Fibroblast of pulmonary artery (primary cell): Measurements from ENCODE around the gene PCDH15.

Experiments used
- DNase-seq: peaks from one replicate; pipeline ENCODE4 v3.0.0-alpha.2; 2010; ENCODE audit warnings: low read depth
- H3K4me3 ChIP-seq: replicated peaks from 2 replicates; pipeline ENCODE4 v1.5.1; 2011; ENCODE audit warnings: low read depth, mild to moderate bottlenecking, control low read depth, low read length, moderate library complexity
- TF ChIP-seq, protein P1 (sequence below): IDR thresholded peaks from 2 replicates; pipeline ENCODE4 v1.5.1; 2011; ENCODE audit warnings: mild to moderate bottlenecking, control low read depth, low read length, inconsistent platforms; ENCODE audit errors: missing control alignments

PCDH15 gene

DNA sequence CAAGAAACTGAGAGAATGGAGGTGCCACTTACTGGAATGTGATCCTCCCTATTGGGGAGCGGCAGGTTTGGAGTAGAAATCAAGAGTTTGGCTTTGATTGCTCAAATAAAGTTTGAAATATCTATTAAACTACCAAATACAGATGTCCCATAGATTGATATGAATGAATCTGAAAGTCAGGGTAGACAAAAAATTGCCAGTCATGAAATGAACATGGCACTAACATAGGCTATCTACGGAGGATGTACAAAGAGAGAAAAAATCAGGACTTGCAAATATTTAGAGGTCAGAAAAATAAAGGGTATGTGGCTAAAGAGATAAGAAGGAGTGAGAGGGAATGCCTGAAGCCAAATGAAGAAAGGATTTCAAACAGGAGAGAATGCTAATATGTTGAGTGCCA lies 119.9 kb downstream of the PCDH15 start:
- no peak for DNase-seq
- TF ChIP-seq, protein P1, sequence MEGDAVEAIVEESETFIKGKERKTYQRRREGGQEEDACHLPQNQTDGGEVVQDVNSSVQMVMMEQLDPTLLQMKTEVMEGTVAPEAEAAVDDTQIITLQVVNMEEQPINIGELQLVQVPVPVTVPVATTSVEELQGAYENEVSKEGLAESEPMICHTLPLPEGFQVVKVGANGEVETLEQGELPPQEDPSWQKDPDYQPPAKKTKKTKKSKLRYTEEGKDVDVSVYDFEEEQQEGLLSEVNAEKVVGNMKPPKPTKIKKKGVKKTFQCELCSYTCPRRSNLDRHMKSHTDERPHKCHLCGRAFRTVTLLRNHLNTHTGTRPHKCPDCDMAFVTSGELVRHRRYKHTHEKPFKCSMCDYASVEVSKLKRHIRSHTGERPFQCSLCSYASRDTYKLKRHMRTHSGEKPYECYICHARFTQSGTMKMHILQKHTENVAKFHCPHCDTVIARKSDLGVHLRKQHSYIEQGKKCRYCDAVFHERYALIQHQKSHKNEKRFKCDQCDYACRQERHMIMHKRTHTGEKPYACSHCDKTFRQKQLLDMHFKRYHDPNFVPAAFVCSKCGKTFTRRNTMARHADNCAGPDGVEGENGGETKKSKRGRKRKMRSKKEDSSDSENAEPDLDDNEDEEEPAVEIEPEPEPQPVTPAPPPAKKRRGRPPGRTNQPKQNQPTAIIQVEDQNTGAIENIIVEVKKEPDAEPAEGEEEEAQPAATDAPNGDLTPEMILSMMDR: no peak
- H3K4me3 ChIP-seq: no peak overlapping the region

DNA sequence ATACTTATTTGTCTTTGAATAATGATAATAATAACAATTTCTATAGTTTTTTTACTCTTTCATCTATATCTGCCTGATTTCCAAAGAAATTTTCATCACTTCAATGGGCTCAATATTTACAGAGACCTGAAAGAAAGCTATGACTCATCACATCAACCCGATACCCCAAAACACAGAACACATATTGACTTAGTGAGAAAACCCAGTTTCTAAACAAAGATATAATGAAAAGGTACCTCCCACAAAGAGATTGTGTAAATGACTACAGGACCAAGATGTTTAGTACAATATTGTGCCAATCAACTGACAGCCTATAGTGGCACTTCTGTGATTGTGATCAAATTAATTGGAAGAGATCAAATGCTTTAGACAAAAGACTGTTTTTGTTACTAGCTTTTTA lies 133.9 kb downstream of the PCDH15 start:
- TF ChIP-seq, protein P1: no peak
- no peak for DNase-seq
- no peak overlapping the region for H3K4me3 ChIP-seq

DNA sequence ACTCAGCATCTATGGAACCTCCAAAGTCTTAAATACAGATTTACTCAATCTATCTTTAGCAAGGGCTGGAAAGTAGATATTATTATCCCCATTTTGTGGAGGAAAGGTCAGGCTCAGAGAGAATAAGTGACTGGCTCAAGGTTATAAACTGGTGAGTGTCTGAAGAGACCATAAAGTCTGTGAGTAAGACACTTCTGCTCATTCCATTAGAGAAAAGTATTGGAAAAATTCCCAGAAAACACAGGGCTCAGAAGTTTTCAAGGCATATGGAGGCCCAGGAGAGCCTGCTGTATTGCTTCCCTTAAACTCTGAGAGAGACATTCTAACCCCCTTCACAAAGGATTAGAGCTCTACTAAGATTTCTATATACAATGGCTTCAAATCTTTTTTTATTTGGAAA lies 134.8 kb downstream of the PCDH15 start:
- DNase-seq: no peak
- TF ChIP-seq, protein P1: no peak

DNA sequence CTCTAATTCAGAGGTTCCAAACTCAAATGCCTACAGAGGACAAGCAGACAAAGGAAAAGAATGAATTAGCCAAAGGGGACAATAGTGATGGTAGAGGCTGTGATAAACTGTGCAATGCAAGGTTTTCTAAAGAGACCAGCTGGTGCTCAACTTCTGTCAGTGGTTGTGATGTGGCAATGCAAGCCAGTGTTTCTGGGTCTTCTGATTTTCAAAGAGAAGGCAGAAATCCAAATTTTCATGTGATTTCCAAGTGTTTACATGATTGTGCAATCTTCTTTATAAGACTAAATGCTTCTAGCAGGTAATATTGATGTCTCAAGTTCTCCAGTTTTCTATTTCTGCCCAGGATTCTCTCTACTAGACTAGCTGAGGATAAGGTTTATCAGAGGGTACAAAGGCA lies 135.9 kb downstream of the PCDH15 start:
- TF ChIP-seq, protein P1: no peak
- DNase-seq: no peak
- no peak overlapping the region for H3K4me3 ChIP-seq

More for the DNA sequence above, 134.8 kb downstream of the PCDH15 start:
- H3K4me3 ChIP-seq: no peak overlapping the region

DNA sequence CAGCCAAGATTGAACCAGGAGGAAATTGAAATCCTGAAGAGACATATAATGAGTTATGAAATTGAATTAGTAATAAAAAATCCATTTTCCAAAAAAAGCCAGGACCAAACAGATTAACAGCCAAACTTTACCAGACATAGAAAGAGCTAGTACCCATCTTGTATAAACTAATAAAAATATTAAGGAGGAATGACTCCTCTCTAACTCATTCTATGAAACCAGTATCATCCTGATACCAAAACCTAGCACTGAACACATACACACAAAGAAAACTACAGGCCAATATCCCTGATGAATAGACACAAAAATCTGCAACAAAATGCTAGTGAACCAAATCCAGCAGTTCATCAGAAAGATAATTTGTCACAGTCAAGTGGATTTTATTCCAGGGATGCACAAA lies 140.6 kb downstream of the PCDH15 start:
- TF ChIP-seq, protein P1: no peak
- DNase-seq: no peak
- no peak overlapping the region for H3K4me3 ChIP-seq

DNA sequence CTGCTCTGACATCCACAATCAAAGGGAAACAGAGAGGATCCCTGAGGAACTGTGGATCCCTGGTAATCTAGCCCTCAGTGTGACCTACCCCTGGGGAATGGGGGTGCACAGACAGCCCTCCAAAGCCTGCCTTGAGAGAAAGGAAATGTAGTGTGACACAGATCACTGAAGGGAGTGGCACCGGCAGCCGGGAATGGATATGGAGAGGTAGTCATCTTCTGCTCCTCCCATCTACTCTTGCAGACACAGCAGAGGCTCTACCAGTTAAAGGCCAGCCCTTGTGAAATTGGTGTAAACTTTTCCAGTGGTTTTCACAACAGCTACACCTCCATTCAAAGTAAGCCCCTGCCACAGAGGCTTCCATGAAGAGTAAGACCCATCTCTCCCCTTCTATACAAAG lies 144.4 kb downstream of the PCDH15 start:
- TF ChIP-seq, protein P1: no peak
- DNase-seq: no peak

DNA sequence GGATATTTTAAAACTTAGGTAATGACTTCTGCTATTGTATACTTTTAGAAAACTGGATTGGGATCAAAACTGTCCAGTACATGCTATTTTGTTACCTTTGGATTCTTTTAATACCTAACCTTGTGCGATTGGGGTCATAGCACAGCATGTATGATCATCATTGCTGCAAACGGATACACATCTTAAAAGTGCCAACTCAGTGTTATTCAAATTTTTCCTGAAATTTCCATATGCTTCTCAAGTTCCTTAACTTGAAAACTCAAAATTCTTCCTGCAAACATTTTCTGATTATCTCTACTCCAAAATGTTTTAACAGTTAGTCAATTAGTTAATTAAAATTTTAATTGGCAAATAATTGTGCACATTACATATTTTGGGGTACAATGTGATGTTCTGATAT lies 147.5 kb downstream of the PCDH15 start:
- no peak overlapping the region for H3K4me3 ChIP-seq
- DNase-seq: no peak
- TF ChIP-seq, protein P1: no peak

More for the DNA sequence above, 144.4 kb downstream of the PCDH15 start:
- no peak overlapping the region for H3K4me3 ChIP-seq
